Activated naive CD4-positive, alpha-beta T cell treated with Interleukin-2 at 50 U/mL for 16 hours (primary cell): ENCODE results near the gene PKD1.

Experiments
- DNase-seq: peaks from one replicate; pipeline ENCODE4 v3.0.0-alpha.2; 2020

The PKD1 gene

DNA sequence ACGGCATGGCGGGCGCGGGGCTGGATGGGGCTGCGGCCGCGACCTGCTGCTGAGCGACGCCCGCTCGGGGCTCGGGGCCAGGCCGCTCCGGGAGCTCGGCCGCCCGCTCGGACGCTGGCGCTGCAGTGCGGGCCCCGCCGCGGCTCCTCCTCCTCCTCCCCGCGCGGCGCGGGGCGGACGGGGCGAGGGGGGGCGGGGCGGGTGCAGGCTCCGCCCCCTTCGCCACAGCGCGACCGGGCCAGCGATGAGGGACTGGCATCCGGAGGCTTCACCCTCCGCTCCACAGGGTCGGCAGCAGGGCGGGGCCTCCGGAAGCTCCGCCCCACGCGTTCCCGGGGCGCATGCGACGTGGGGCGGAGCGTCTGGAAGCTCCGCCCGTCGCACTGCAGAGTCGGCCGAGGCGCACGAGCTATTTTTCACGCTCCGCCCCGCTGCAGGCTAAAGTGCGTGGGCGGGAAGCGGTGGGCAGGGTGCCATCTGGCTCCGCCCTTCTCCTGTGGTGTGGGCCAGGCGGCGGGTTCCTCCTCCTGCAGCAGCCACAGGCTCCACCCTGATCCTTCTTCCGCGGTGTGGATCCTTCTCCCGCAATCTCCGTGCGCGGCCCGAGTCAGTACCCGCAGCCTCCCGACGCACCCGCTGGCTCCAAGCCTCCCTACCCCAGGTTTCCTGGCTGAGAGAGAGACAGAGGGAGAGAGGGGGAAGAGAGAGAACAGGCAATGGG lies at the start of gene PKD1:
Gene PKD1 (minus strand): TSS at position 129 of the 721 bp plus-strand sequence. CDS start 209 bp downstream, outside the sequence.
- DNase-seq, result peak; percentile 98

DNA sequence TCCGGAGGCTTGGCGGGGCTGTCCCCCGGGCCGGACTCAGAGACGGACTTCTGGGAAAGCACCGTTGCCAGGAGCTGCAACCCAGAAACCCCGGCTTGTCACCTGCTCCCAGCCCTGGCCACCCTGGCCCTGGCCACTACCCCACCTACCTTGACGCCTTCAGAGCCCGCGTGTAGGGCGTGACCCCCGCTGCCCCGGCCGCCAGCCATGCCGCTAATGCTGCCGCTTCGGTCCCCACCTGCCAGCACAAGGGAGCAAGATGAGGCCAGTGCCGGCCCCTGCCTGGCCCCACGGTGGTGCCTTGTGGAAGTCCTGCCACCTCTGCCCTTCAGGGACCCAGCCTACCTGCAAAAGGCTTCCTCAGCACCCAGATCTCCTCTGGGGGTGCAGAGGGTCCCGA lies 49.3 kb upstream of the PKD1 start:
- DNase-seq, result no peak

DNA sequence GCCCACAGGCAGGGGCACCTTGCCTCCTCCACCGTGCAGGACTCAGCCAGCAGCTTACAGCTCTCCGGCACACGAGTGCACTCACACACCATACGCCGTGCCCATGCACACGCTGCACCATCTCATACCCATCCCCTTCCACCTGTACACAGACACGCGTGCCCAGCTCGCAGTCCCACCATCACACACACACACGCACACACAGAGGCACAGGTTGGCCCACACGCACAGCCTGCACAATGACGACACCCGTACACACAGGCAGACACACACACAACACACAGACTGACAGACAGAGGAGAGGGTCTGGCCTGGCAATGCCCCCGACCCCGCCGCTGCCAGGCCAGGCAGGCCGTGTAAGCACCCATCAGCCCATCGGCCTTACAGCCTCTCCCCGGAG lies 48.6 kb upstream of the PKD1 start:
- no peak for DNase-seq

DNA sequence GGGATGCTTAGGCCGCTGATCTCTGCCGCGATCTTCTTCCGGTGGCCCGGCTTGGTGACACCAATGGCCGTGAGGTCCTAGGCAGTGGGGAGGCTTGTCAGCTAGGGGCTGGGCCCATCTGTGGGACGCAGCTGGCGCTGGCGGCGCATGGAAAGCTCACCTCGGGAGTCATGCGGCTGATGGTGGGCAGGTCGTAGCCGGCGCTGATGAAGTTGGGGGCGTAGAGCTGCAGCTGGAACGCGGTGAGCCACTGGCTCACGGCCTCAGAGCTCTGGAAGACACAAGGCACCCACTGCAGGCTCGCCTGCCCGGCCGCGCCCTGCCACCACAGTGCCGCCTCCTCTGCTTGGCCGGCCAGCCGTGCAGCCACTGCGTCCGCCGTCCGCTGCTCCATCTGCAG lies 48.0 kb upstream of the PKD1 start:
- no peak for DNase-seq

DNA sequence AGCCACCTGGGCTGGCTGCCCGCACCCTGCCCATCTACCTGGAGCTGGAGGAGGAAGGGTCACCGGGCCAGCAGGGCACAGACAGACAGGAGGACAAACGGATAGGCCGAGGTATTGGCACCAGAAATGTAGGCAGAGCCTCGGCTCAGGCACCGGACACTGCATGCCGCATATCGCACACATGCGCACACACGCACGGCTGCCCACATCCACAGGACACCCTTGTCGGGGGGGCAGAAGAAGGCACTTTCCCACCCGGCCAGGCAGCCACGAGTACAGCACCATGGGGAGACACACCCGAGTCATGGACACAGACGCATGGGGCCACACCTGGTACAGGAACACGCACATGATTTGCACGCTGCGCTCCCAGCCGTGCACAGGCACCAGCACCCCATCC lies 46.3 kb upstream of the PKD1 start:
- no peak for DNase-seq

DNA sequence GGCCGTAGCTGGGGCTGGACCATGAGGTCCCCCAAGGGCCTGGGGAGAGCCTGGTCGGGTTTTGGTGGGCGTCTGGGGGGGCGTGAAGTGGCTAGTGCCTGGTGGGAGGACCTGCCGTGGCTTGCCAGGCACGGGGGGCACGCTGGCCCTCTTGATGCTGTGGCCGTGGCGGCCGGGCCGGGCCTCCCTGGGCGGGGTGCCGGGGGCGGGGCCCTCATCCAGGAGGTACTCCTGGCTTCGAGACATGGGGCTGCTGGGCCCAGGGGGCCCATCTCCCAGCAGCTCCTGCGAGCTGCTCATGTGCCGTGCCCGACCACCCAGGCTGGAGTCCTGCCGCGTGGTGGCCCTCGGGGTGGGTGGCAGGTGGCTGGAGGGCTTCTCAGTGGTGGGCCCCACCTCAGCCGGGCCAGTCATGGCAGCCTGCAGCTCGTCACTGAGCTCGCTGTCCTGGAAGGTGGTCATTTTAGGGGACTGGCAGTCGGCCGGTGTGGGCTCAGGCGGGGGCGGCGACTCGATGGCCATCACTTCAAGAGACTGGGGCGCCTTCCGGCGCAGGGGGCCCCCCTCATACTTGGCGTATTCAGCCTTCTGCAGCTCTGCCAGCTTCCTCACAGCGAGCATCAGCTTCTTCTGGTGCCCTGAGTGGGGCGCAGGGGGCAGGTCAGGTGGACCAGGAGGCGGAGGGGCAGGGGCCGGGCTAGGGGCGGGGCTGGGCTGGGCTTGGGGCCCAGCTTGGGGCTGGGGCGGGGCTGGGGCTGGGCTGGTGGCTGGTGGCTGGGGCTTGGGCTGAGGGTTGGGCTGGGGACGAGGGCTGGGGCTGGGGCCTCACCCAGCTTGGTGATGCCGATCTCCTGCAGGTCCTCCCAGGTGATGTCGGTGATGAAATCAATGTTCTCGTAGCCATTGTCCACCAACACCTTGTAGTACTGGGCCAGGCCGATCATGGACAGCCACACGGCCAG lies 45.5 kb upstream of the PKD1 start:
- DNase-seq, result no peak

DNA sequence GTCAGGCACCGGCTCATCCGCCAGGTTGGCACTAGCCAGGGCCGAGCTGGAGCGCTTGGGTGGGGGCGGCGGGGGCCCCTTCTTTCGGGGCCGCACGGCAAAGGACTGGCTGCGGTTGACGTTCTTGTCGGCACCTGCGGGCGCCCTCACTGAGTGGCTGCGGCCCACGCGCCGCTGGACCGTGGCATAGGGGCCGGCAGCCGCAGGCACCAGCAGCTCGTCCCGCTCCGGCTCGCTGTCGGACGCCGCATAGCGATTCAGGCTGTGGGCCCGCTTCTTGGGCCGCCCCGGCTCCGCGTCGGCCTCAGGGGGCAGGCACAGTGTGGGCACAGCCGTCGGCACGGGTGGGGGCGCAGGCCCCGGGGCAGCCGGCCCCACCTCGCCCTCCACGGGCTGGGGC lies 44.8 kb upstream of the PKD1 start:
- no peak for DNase-seq

DNA sequence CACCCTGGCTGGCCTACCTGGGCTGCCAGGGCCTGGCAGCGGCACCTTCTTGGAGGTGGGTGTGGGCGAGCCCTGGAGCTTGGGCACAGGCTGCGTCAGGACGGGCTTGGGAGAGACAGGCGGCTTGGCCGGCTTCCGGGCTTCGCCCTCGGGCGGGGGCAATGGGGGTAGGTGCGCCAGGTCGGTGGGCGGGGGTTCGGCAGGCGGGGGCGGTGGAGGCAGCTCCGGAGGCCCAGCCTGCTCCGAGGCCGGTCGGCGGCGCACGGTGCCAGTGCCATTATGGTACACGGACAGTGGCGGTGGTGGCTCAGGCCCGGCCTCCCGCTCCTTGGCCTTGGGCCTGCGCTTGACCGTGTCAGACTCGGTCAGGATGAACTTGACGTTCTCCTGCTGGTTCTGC lies 43.9 kb upstream of the PKD1 start:
- no peak for DNase-seq

DNA sequence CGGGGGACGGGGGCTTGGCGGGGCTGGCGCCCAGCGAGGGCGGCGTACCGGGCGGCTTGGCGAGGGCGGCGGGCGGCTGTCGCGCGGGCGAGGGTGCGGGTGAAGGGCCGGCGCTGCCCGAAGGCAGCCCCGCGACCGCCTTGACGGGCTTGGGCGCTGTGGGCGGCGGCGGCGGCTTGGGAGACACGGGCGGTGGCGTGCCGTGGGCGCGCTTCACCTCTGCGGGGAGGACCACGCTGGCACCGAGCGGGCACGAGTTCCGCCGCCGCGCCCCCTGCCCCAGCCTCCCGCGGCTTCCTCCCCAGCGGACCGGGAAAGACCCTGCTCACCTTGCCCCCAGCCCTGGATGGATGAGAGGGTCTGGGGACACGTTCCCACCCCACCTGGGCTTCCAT lies 43.4 kb upstream of the PKD1 start:
- DNase-seq, result no peak

DNA sequence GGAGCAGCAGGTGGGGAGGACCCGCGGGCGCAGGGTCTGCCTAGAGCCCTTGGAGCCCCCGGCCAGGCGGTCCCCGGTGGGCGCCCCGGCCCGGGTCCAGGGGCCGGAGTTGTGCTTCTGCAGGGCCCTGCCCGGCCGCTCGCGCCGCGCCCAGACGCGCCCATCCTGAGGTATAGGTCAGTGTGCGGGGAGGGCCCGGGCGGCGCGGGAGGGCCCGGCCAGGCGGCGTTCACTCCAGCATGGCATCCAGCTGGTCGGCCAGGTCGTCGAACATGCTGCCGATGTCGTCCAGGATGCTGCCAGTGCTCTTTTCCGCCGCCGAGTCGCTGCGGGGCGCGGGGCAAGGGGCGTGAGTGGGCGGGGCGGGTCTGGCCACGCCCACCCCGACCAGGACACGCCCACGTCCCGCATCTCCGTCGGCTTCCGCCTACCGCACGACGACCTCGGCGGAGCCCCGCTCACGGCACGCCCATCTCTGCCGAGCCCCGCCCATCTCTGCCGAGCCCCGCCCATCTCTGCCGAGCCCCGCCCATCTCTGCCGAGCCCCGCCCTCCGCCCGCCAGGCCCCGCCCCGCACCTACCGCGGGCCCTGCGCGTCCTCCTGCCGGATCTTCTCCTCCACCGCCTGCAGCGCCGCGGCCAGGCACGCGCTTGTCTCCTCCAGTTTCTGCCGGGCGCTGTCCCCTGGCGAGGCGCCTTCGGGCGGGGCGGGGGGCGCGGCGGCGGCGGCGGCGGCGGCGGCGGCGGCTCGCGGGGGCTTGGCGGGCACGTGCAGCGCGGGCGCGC lies 42.8 kb upstream of the PKD1 start:
- peak; percentile 22 for DNase-seq

DNA sequence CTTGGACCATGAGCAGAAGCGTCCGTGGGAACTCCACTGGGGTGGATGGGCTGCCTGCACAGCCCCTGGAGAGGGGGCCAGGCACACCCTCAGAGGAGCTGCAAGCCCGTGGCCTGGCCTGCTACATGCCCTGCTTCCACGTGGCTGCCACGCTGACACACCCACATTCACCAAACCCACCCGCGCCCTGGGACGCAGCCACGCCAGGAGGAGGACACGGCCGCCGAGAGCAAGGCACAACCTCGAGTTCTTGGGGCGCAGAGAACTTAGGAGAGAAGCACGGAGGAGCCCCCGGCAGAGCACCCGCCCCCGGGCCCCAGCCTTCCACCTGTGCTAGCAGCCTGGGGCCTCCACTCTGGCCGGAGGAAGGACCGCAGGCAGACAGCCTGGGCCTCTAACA lies 41.9 kb upstream of the PKD1 start:
- no peak for DNase-seq

DNA sequence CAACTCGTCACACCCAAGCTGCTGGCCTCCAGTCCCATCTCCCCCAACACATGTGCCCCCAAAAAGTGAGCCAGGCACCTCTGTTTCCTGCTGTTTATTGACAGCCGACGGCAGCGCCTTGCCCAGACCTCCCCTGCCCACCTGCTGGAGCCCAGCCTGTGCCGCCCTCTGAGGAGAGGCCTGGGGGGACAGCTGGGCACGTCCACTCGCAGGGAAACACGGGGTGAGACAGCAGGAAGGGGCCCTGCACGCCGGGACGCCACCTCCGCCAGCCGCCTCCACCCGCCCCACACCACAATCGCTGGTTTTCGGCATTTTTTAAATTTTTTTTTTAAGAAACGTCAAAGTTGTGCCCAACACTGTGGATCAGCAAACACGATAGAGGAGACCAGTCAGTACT lies 41.4 kb upstream of the PKD1 start:
- DNase-seq, result no peak

DNA sequence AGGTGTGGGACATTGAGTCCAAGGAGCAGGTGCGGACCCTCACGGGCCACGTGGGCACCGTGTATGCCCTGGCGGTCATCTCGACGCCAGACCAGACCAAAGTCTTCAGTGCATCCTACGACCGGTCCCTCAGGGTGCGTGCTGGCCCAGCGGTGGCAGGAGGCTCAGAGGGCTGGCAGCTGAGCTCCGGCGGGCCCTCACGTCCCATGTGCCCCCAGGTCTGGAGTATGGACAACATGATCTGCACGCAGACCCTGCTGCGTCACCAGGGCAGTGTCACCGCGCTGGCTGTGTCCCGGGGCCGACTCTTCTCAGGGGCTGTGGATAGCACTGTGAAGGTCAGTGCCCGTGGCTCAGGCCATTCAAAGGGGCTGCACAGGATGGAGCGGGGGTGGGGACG lies 40.3 kb upstream of the PKD1 start:
- DNase-seq, result no peak

DNA sequence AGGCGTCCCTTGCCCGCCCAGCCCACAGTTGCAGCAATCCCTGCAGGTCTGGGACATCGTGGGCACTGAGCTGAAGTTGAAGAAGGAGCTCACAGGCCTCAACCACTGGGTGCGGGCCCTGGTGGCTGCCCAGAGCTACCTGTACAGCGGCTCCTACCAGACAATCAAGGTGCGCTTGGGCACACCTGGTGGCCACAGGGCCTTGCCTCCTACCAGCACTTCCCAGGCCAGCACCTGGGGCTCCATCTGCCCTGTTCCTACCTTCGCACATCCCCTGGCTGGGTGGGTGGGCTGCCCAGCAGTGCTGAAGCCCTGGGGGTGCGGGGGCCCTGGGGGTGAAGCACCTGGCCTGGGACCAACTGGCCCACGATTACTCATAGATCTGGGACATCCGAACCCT lies 39.8 kb upstream of the PKD1 start:
- no peak for DNase-seq

DNA sequence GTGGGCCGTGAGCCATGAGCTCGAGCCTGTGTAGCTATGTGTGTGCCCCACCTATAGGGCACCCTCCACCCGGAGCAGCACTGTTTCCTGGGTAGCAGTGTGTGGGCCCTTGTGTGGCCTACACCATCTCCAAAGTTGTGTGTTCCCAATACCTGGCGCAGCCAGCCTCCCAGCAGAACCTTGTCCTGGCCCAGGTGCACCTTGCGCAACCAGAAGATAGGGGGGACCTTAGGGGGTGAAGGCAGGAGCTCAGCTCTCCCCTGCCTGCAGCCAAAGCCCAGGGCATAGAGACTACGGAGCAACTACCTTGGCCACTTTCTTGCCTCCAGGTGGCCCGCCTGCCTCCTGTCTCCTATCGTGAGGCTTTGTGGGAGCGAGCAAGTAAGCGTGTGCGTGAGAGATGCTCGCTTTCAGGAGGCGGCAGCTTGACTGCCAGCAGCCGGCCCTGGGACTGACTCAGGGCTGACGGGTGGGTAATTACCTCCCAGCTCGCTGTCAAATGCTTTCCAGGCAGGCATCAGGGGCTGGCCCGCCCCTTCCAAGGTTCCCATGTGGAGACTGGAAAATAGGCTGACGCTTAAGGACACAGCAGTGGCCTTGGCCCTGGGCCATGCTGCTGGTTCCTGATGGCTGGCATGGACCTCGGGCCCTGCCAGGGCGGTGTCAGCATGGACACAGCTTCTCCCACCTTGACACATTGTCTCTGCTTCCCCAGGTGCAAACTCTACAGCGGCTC lies 38.9 kb upstream of the PKD1 start:
- DNase-seq, result no peak

DNA sequence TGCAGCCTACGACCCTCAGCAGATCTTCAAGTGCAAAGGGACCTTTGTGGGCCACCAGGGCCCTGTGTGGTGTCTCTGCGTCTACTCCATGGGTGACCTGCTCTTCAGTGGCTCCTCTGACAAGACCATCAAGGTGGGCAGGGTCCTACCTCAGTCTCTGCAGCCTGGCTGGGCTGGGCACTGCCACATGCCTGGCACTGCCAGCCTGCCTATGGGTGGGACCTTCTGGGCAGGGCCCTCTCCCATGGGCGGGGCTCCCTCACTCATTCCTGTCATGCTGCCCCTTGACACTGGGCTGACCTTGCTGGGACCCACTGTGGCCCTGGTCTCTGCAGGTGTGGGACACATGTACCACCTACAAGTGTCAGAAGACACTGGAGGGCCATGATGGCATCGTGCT lies 38.2 kb upstream of the PKD1 start:
- no peak for DNase-seq

DNA sequence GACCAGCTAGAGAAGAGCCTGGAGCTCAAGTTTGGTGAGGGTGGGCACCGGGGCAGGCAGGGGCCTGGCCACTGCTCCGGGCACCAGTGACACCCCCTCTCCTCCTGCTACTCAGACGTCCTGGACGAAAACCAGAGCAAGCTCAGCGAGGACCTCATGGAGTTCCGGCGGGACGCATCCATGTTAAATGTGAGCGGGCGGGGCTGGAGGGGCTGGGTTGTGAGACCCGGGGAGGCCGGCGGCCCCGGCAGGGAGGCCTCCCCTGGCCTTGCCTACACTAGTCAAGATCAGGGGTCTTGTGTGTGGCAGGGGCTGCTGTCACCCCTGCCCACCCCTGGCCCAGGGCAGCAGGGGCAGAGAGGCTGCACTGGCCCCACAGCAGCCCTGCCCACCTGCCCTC lies 37.7 kb upstream of the PKD1 start:
- no peak for DNase-seq

DNA sequence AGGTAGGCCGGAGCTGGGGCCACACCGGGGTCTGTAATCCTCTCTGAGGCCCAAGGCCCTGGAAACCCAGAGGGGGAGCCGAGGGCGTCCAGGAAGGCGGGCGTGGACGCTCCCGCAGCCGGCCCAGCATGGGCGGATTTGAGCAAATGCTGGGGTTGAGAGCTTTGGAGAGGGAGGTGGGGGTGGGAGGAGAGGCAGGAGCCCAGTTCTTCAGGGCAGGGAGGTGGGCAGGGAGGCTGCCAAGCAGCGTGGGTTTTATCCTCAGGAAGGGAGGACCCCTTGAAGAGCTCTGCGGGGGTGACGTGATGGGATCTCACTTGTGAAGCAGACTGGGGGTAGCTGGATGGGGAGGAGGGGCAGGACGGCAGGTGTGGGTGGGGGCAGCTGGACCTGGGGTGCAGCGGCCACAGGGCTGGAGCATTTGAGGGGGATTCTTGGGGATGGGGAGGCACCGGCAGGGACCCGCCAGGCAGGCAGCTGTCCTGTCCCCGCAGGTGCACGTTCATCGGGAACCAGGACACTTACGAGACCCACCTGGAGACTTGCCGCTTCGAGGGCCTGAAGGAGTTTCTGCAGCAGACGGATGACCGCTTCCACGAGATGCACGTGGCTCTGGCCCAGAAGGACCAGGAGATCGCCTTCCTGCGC lies 37.1 kb upstream of the PKD1 start:
- no peak for DNase-seq

DNA sequence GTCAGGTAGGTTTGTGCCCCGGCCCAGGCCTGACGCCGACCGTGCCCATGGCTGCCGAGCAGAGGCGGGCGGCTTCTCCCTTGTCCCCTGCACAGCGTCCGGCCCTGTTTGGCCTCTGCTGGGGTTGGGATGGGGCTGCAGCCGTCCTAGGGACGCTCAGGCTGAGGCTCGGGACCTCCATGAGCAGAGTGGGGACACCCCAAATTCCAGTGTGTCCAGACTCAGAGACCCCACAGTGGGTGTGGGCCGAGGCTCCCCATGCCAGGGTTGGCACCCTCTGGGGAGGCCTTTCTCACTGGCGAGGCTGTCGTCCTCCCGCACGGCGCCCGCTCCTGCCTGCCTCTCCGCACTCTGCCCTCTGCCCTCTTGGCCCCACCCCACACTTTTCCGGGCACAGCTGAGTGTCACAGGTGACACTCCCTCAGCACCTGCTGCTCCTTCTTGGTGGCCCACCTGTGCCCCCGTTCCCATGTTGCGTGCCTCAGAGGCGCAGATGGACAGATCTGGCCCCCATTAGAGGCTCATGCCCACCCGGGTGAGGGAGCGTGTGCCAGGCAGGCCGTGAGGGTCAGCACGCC lies 36.0 kb upstream of the PKD1 start:
- no peak for DNase-seq

DNA sequence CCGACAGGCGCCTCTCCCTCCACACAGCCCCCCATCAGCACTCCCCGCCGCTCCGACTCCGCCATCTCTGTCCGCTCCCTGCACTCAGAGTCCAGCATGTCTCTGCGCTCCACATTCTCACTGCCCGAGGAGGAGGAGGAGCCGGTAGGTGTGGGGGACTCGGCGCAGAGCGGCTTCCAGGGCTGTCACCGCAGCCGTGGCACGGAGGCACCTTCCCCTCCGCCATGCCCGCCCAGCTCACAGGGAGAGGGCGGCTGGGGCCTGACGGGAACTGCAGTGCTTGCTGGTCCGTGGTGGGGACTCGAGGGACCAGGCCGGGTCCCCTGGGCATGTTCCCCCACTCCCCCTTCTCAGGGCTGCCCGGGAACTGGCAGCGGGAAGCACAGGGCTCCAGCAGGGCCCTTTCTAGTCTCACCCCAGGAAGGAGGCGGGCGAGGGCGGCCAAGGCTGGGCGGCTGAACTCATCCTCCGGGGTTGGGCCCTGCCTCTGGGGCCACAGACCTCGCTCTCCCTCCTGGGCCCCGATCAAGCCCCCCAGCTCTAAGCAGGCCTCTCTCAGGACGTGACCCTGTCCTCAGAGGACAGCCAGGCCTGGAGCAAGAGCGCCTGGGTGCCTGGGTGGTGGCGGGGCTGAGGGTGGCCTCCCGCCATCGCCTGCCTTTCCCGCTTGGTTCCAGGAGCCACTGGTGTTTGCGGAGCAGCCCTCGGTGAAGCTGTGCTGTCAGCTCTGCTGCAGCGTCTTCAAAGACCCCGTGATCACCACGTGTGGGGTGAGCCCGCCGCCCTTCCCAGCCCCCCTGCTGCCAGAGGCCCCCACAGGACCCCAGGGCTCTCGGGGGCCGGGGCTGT lies 35.1 kb upstream of the PKD1 start:
- no peak for DNase-seq

DNA sequence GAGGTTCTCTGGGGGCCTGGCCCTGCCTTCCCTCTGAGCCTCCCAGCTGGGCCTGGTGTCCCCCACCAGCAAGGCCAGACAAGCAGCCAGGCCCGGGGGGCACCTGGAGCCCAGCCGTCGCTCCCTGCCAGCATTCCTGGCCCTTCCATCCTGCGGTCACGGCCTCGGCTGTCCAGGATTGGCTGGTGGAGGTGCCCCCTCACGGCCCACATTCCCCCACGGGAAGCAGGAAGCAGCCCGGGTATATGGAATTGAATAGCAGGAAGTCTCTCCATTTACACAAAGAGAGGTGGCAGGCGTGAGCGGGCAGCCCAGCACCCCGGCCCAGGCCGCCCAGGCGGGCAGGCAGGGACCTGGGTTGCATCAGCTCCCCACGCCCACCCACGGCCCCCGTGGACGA lies 34.4 kb upstream of the PKD1 start:
- DNase-seq, result no peak
